Tibial nerve (tissue), 4 donors: ENCODE measurements around the gene APOBEC3H. TPM values are rescaled to one million over a fixed set of nuclear protein-coding genes. Genes with fewer than 3 reads are reported as not detected.

Experiments used
- DNase-seq, 2 donors: peaks; one replicate each; pipeline ENCODE4 v3.0.0-alpha.2; 2019; ENCODE audit warnings: low spot score in 2 of 2
- H3K27ac ChIP-seq, 4 donors: fragments of 200-600 bp; sonication (generic) in 3 of 4; one replicate each; pipeline ENCODE4 v1.5.1; 2017 to 2019; ENCODE audit warnings: mild to moderate bottlenecking in 1 of 4
- H3K27me3 ChIP-seq, 2 donors: fragments of 200-600 bp; sonication (generic) in 1 of 2; one replicate each; pipeline versions ENCODE4 v1.5.1 to v1.6.0; 2017 to 2019
- H3K36me3 ChIP-seq, 3 donors: fragments of 200-600 bp; sonication (generic); one replicate each; pipeline ENCODE4 v1.5.1; 2018 to 2019
- H3K4me1 ChIP-seq, 4 donors: fragments of 200-600 bp; sonication (generic) in 3 of 4; one replicate each; pipeline ENCODE4 v1.5.1; 2017 to 2019
- H3K4me3 ChIP-seq, 4 donors: fragments of 200-600 bp; sonication (generic) in 3 of 4; one replicate each; pipeline ENCODE4 v1.5.1; 2017 to 2019; ENCODE audit warnings: mild to moderate bottlenecking in 1 of 4, moderate library complexity in 1 of 4
- H3K9me3 ChIP-seq, 4 donors: fragments of 200-600 bp; sonication (generic) in 3 of 4; one replicate each; pipeline ENCODE4 v1.5.1; 2017 to 2019
- EP300 ChIP-seq, 2 donors: sonication (generic); formaldehyde crosslinking; IDR thresholded peaks; one replicate each; pipeline ENCODE4 v1.6.1; 2017; ENCODE audit warnings: antibody characterized with exemption in 2 of 2, mild to moderate bottlenecking in 1 of 2
- POLR2A ChIP-seq, 2 donors: fragments of 450-650 bp; IDR thresholded peaks; one replicate each; pipeline ENCODE4 v1.6.1; 2017; ENCODE audit warnings: antibody characterized with exemption in 2 of 2, mild to moderate bottlenecking in 2 of 2, moderate library complexity in 2 of 2
- WGBS, 2 donors: methylation state at CpG; one replicate each; pipeline ENCODE4 v1.1.5; 2018; 5-methylcytosine and 5-hydroxymethylcytosine counted together
- total RNA-seq, 4 donors: library from RNA; depleted of rRNA; stranded (reverse); fragments of >200 nt; gene quantifications; one replicate each; pipeline ENCODE4 v1.1.0, GENCODE V29; 2016
- TF ChIP-seq, protein P1 (sequence below), 5 experiments: fragments of 200-600 bp in 3 of 5; fragments of 450-650 bp in 2 of 5; sonication (generic) in 3 of 5; IDR thresholded peaks; one replicate each; pipeline ENCODE4 v1.5.1; 2016 to 2019; ENCODE audit warnings: antibody characterized with exemption in 5 of 5, mild to moderate bottlenecking in 3 of 5, moderate library complexity in 2 of 5

The APOBEC3H gene
- total RNA-seq, 4 donors from 2014 or later: 1.1 TPM; not detected in 3

DNA sequence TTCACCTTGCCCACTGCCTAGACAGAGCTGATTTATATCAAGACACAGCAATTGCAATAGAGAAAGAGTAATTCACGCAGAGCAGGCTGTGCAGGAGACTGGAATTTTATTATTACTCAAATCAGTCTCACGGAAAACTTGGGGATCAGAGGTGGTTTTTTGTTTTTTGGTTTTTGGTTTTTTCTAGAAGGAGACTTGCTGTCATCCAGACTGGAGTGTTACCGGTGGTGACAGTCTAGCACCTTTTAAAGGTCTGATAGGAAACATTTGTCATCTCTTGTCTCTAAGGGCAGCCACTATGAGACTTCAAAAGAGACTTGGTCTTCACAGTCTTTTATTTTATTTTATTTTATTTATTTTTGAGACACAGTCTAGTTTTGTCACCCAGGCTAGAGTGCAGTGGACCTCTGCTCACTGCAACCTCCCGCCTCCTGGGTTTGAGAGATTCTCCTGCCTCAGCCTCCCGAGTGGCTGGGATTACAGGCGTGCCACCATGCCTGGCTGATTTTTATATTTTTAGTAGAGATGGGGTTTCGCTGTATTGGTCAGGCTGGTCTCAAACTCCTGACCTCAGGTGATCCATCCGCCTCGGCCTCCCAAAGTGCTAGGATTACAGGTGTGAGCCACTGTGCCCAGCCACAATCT lies 19.1 kb downstream of the APOBEC3H start:
- no peak overlapping the region for H3K4me3 ChIP-seq
- H3K4me1 ChIP-seq: no peaks in the 10 kb centered on the region
- peaks cover 0 to 5% (median 0%) of the 10 kb centered on the region in 3 donors for H3K36me3 ChIP-seq
- DNase-seq: no peak
- H3K9me3 ChIP-seq: no peaks in the 10 kb centered on the region
- TF ChIP-seq, protein P1, sequence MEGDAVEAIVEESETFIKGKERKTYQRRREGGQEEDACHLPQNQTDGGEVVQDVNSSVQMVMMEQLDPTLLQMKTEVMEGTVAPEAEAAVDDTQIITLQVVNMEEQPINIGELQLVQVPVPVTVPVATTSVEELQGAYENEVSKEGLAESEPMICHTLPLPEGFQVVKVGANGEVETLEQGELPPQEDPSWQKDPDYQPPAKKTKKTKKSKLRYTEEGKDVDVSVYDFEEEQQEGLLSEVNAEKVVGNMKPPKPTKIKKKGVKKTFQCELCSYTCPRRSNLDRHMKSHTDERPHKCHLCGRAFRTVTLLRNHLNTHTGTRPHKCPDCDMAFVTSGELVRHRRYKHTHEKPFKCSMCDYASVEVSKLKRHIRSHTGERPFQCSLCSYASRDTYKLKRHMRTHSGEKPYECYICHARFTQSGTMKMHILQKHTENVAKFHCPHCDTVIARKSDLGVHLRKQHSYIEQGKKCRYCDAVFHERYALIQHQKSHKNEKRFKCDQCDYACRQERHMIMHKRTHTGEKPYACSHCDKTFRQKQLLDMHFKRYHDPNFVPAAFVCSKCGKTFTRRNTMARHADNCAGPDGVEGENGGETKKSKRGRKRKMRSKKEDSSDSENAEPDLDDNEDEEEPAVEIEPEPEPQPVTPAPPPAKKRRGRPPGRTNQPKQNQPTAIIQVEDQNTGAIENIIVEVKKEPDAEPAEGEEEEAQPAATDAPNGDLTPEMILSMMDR (IDR thresholded peaks at IDR 0.05): no peak
- no peak for TF ChIP-seq EP300 (IDR thresholded peaks at IDR 0.05)
- H3K27ac ChIP-seq: no peak overlapping the region
- 88% methylated on average over 9 of the region's 9 CpGs for WGBS, 2 donors
- no peaks in the 10 kb centered on the region for H3K27me3 ChIP-seq

DNA sequence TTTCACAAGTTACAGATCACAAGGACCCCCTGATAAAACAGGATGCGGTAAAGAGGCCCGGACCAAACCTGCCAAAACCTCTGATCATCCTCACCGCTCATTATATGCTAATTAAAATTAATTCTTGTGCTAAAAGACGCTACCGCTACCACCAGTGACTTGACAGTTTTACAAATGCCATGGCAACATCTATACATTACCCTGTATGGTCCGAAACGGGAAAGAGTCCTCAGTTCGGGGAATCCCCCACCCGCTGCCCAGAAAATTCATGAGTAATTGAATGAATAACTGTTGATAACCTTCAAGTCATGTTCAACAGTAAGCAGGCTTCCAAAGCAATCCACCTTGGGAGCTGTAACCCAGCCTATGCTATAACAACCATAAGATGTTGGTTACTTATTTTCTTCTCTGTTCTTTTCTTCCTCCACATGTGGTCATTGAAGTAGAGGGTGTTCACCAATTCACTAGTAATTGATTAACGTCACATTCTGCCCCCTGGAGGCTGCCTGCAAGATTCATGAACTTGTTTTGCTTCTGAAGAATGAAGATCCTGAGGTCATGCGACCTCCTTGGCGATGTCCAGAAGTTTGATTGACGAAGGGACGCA lies 20.6 kb downstream of the APOBEC3H start:
- Histone ChIP-seq H3K27me3 (no peaks in the 10 kb centered on the region), H3K4me1 (peaks cover 0 to 4% (median 0%) of the 10 kb centered on the region in 4 donors), H3K36me3 (peaks cover 0 to 5% (median 0%) of the 10 kb centered on the region in 3 donors), H3K9me3 (no peaks in the 10 kb centered on the region), H3K27ac (no peak overlapping the region), H3K4me3 (no peak overlapping the region)
- TF ChIP-seq, protein P1 (IDR thresholded peaks at IDR 0.05): peak; percentile 10 to 46 (median 30)
- no peak for TF ChIP-seq EP300 (IDR thresholded peaks at IDR 0.05)
- 61 to 68% methylated on average over 14 of the region's 14 CpGs for WGBS, 2 donors
- peak in 1 of 2 donors; percentile 48 for DNase-seq

DNA sequence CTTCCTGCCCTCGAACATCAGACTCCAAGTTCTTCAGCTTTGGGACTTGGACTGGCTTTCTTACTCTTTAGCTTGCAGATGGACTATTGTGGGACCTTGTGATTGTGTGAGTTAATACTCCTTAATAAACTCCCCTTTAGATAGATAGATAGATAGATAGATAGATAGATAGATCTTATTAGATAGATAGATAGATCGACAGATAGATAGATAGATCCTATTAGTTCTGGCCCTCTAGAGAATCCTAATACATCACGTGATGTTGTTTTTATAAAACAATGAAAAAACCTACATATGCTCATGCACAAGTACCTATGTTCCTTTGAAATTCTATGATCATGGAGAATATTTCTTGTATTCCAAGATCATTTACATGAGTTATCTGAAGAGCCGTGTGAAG lies 23.9 kb downstream of the APOBEC3H start:
- WGBS, 2 donors: 89 to 90% methylated on average over 4 of the region's 4 CpGs
- no peaks in the 10 kb centered on the region for H3K9me3 ChIP-seq
- DNase-seq: no peak
- H3K27me3 ChIP-seq: no peaks in the 10 kb centered on the region
- no peak overlapping the region for H3K27ac ChIP-seq
- H3K4me1 ChIP-seq: peaks cover 0 to 14% (median 0%) of the 10 kb centered on the region in 4 donors
- no peak overlapping the region for H3K4me3 ChIP-seq
- peaks cover 0 to 5% (median 0%) of the 10 kb centered on the region in 3 donors for H3K36me3 ChIP-seq
- TF ChIP-seq, protein P1 (IDR thresholded peaks at IDR 0.05): no peak
- no peak for TF ChIP-seq POLR2A (IDR thresholded peaks at IDR 0.05)
- TF ChIP-seq EP300 (IDR thresholded peaks at IDR 0.05): no peak

DNA sequence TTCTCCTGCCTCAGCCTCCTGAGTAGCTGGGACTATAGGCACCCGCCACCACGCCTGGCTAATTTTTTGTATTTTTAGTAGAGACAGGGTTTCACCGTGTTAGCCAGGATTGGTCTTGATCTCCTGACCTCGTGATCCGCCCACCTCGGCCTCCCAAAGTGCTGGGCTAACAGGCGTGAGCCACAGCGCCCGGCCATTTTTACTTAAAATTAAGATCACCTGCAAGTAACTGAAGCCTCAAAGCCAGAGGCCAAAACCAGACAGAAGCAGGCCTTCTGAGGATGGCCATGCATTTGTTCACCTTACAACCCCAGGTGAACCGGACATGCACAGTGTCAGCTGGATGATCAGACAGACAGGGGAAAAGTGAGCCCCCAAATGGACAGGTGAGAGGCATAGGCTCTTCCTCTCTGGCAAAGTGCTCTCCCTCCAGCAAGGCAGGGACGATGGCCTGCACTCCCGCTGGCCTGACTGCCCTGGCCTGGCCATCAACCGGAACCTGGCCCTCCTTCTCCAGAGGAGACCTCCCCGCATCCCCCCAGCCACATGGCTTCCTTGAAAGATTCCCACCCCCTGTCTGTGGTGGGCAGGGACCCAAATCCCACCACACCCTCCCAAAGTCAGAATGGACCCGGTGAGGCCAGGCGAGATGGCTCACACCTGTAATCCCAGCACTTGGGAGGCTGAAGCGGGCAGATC lies 25.9 kb downstream of the APOBEC3H start:
- Histone ChIP-seq H3K27ac (no peak overlapping the region), H3K27me3 (no peaks in the 10 kb centered on the region), H3K4me1 (peaks cover 0 to 14% (median 0%) of the 10 kb centered on the region in 4 donors), H3K9me3 (no peaks in the 10 kb centered on the region), H3K4me3 (no peak overlapping the region), H3K36me3 (peaks cover 0 to 13% (median 0%) of the 10 kb centered on the region in 3 donors)
- no peak for DNase-seq
- TF ChIP-seq, protein P1 (IDR thresholded peaks at IDR 0.05): no peak
- TF ChIP-seq POLR2A (IDR thresholded peaks at IDR 0.05) (no peak), EP300 (IDR thresholded peaks at IDR 0.05) (no peak)
- WGBS, 2 donors: 90% methylated on average over 16 to 17 of the region's 17 CpGs
